ENCODE measurements around the gene KCNMA1.

Gene KCNMA1

GRCh38 chr10:77110757-77111156 is 526.9 kb downstream of the KCNMA1 start:
- DNase-seq (ENCODE audit: low read depth), result no peak

- no peak for DNase-seq (ENCODE audit: low read depth)
Measured at GRCh38 chr10:77109351-77109994, 528.1 kb downstream of the KCNMA1 start.

- no peak for DNase-seq (ENCODE audit: low read depth)
Measured at GRCh38 chr10:77106676-77107075, 530.9 kb downstream of the KCNMA1 start.

- DNase-seq (ENCODE audit: low read depth), result no peak
Measured at GRCh38 chr10:77105761-77106221, 531.8 kb downstream of the KCNMA1 start.

GRCh38 chr10:77104459-77104980 is 533.1 kb downstream of the KCNMA1 start:
- no peak for DNase-seq (ENCODE audit: low read depth)

- DNase-seq (ENCODE audit: low read depth), result no peak
Measured at GRCh38 chr10:77103213-77103612, 534.4 kb downstream of the KCNMA1 start.

GRCh38 chr10:77101341-77101740 is 536.3 kb downstream of the KCNMA1 start:
- DNase-seq (ENCODE audit: low read depth), result no peak

- no peak for DNase-seq (ENCODE audit: low read depth)
Measured at GRCh38 chr10:77099136-77099535, 538.5 kb downstream of the KCNMA1 start.

GRCh38 chr10:77097625-77098024 is 540.0 kb downstream of the KCNMA1 start:
- DNase-seq (ENCODE audit: low read depth), result no peak

- no peak for DNase-seq (ENCODE audit: low read depth)
Measured at GRCh38 chr10:77093126-77093525, 544.5 kb downstream of the KCNMA1 start.

- no peak for DNase-seq (ENCODE audit: low read depth)
Measured at GRCh38 chr10:77091597-77092165, 545.9 kb downstream of the KCNMA1 start.

- DNase-seq (ENCODE audit: low read depth), result no peak
Measured at GRCh38 chr10:77090381-77091356, 546.9 kb downstream of the KCNMA1 start.

GRCh38 chr10:77087366-77087765 is 550.2 kb downstream of the KCNMA1 start:
- no peak for DNase-seq (ENCODE audit: low read depth)

- DNase-seq (ENCODE audit: low read depth), result no peak
Measured at GRCh38 chr10:77086081-77086480, 551.5 kb downstream of the KCNMA1 start.

- DNase-seq (ENCODE audit: low read depth), result no peak
Measured at GRCh38 chr10:77085344-77085743, 552.3 kb downstream of the KCNMA1 start.

- DNase-seq (ENCODE audit: low read depth), result no peak
Measured at GRCh38 chr10:77084431-77085144, 553.0 kb downstream of the KCNMA1 start.

- DNase-seq (ENCODE audit: low read depth), result no peak
Measured at GRCh38 chr10:77082601-77083252, 554.9 kb downstream of the KCNMA1 start.

GRCh38 chr10:77081481-77081891 is 556.1 kb downstream of the KCNMA1 start:
- no peak for DNase-seq (ENCODE audit: low read depth)

GRCh38 chr10:77080361-77081027 is 557.1 kb downstream of the KCNMA1 start:
- no peak for DNase-seq (ENCODE audit: low read depth)

- no peak for DNase-seq (ENCODE audit: low read depth)
Measured at GRCh38 chr10:77079592-77080300, 557.9 kb downstream of the KCNMA1 start.

Data from stimulated activated CD8-positive, alpha-beta memory T cell treated with anti-CD3 and anti-CD28 coated beads, Interleukin-12 subunit alpha, Interleukin-12 subunit beta, amount 100 ng/mL, for 1 hour (primary cell).